OCI-M1 (cell line): ENCODE data around the gene RAB6B.
"Not testable (repeated sequence)": the region's sequence is repeated elsewhere in the genome, so short reads cannot be mapped to it uniquely, and the experiment has no call there.

Experiments used
- DNase-seq: peaks from one replicate; lab custom pipeline; 2025; lab: John Stamatoyannopoulos, UW

The RAB6B gene

GRCh38 chr3:133805702-133806475 is 89.8 kb downstream of the RAB6B start, which contains the start of gene SRPRB:
Gene SRPRB (plus strand): TSS chr3:133805815. CDS start chr3:133805849, 34 bp downstream.
- peak; percentile 95 for DNase-seq

GRCh38 chr3:133805384-133805701 is 90.3 kb downstream of the RAB6B start:
- DNase-seq = no peak

GRCh38 chr3:133804896-133805295 is 90.8 kb downstream of the RAB6B start:
- DNase-seq = no peak

GRCh38 chr3:133803469-133803868 is 92.2 kb downstream of the RAB6B start:
- no peak for DNase-seq

GRCh38 chr3:133799794-133800585 is 95.7 kb downstream of the RAB6B start:
- no peak for DNase-seq

- no peak for DNase-seq
Observed at GRCh38 chr3:133797396-133798105, 98.1 kb downstream of the RAB6B start.

- DNase-seq = peak; percentile 49
Observed at GRCh38 chr3:133792171-133792763, 103.4 kb downstream of the RAB6B start.

GRCh38 chr3:133788024-133788423 is 107.7 kb downstream of the RAB6B start:
- no peak for DNase-seq

- no peak for DNase-seq
Observed at GRCh38 chr3:133783762-133784161, 111.9 kb downstream of the RAB6B start.

- no peak for DNase-seq
Observed at GRCh38 chr3:133782454-133782853, 113.2 kb downstream of the RAB6B start.

GRCh38 chr3:133781570-133781969 is 114.1 kb downstream of the RAB6B start:
- DNase-seq = no peak

GRCh38 chr3:133780756-133781155 is 114.9 kb downstream of the RAB6B start:
- not testable (repeated sequence) for DNase-seq

GRCh38 chr3:133779626-133780203 is 116.0 kb downstream of the RAB6B start:
- DNase-seq = no peak

- DNase-seq = no peak
Observed at GRCh38 chr3:133777807-133778568, 117.7 kb downstream of the RAB6B start.

GRCh38 chr3:133776794-133777438 is 118.8 kb downstream of the RAB6B start:
- peak; percentile 11 for DNase-seq

- DNase-seq = no peak
Observed at GRCh38 chr3:133775835-133776234, 119.8 kb downstream of the RAB6B start.

GRCh38 chr3:133775309-133775708 is 120.4 kb downstream of the RAB6B start:
- DNase-seq = no peak
